ENCODE results near the gene OSCAR. TPM values are rescaled to one million over a fixed set of nuclear protein-coding genes. Genes with fewer than 3 reads are reported as not detected.

Gene OSCAR
- total and polyA plus RNA-seq, 2 of the 13 experiments (the other 11 are each of a cell fraction or from before 2014, with no cell fraction given) = 1.9 TPM; not detected in 1

GRCh38 chr19:54102421-54103169, 2.0 kb upstream of the OSCAR start, which contains the start of gene NDUFA3 (continued):
- TF ChIP-seq, protein P1, sequence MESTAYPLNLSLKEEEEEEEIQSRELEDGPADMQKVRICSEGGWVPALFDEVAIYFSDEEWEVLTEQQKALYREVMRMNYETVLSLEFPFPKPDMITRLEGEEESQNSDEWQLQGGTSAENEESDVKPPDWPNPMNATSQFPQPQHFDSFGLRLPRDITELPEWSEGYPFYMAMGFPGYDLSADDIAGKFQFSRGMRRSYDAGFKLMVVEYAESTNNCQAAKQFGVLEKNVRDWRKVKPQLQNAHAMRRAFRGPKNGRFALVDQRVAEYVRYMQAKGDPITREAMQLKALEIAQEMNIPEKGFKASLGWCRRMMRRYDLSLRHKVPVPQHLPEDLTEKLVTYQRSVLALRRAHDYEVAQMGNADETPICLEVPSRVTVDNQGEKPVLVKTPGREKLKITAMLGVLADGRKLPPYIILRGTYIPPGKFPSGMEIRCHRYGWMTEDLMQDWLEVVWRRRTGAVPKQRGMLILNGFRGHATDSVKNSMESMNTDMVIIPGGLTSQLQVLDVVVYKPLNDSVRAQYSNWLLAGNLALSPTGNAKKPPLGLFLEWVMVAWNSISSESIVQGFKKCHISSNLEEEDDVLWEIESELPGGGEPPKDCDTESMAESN (CRISPR knock-in tag; conservative IDR thresholded peaks at IDR 0.05) = peak; percentile 88
- TF ChIP-seq MIXL1 (CRISPR knock-in tag; IDR thresholded peaks at IDR 0.05) (no peak), ZNF446 (CRISPR knock-in tag; IDR thresholded peaks at IDR 0.05) (no peak), MEF2D (CRISPR knock-in tag; IDR thresholded peaks at IDR 0.05) (peak; percentile 62; the same call in 1 of the 2 replicates), ETV5 (CRISPR knock-in tag; IDR thresholded peaks at IDR 0.05; ENCODE audit: borderline replicate concordance) (no peak; the same call in 1 of the 2 replicates), CEBPG (CRISPR knock-in tag; IDR thresholded peaks at IDR 0.05) (peak; percentile 43; the same call in 1 of the 2 replicates), HNRNPK (IDR thresholded peaks at IDR 0.05; ENCODE audit: low read depth, low read length, poor library complexity, severe bottlenecking) (no peak), ATF7-NPFF (CRISPR knock-in tag; IDR thresholded peaks at IDR 0.05; ENCODE audit: low read depth) (peak; percentile 70), RNF219 (CRISPR knock-in tag; IDR thresholded peaks at IDR 0.05) (no peak), SP1 (IDR thresholded peaks at IDR 0.05) (no peak), SP1 (CRISPR knock-in tag; IDR thresholded peaks at IDR 0.05) (no peak), CREB1 (IDR thresholded peaks at IDR 0.05) (peak; percentile 75), CREB1 (CRISPR knock-in tag; IDR thresholded peaks at IDR 0.05) (peak; percentile 89), DDIT3 (CRISPR knock-in tag; IDR thresholded peaks at IDR 0.05) (no peak), SAP130 (CRISPR knock-in tag; IDR thresholded peaks at IDR 0.05; ENCODE audit: low read depth) (peak; percentile 92), ZFAT (CRISPR knock-in tag; conservative IDR thresholded peaks at IDR 0.05) (no peak), FOXA1 (IDR thresholded peaks at IDR 0.05) (no peak), FOXA1 (CRISPR knock-in tag; IDR thresholded peaks at IDR 0.05) (no peak), ATF7 (IDR thresholded peaks at IDR 0.05) (no peak), ATF7 (CRISPR knock-in tag; IDR thresholded peaks at IDR 0.05) (no peak), REPIN1 (CRISPR knock-in tag; IDR thresholded peaks at IDR 0.05; ENCODE audit: borderline replicate concordance, low read depth) (peak; percentile 21; the same call in 1 of the 2 replicates), ZNF430 (CRISPR knock-in tag; IDR thresholded peaks at IDR 0.05) (0 out of 2 replicates have a peak, but pooled peaks have one; percentile 44)
- TF ChIP-seq, protein P2, sequence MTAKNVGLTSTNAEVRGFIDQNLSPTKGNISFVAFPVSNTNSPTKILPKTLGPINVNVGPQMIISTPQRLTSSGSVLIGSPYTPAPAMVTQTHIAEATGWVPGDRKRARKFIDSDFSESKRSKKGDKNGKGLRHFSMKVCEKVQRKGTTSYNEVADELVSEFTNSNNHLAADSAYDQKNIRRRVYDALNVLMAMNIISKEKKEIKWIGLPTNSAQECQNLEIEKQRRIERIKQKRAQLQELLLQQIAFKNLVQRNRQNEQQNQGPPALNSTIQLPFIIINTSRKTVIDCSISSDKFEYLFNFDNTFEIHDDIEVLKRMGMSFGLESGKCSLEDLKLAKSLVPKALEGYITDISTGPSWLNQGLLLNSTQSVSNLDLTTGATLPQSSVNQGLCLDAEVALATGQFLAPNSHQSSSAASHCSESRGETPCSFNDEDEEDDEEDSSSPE (CRISPR knock-in tag; IDR thresholded peaks at IDR 0.05) = peak; percentile 62
- TF ChIP-seq, protein P3, sequence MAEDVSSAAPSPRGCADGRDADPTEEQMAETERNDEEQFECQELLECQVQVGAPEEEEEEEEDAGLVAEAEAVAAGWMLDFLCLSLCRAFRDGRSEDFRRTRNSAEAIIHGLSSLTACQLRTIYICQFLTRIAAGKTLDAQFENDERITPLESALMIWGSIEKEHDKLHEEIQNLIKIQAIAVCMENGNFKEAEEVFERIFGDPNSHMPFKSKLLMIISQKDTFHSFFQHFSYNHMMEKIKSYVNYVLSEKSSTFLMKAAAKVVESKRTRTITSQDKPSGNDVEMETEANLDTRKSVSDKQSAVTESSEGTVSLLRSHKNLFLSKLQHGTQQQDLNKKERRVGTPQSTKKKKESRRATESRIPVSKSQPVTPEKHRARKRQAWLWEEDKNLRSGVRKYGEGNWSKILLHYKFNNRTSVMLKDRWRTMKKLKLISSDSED (CRISPR knock-in tag; IDR thresholded peaks at IDR 0.05) = no peak
